Omental fat pad (tissue), 4 donors: Measurements from ENCODE around the gene ARHGAP33. TPM values are rescaled to one million over a fixed set of nuclear protein-coding genes. Genes with fewer than 3 reads are reported as not detected.

Experiments
- ATAC-seq: fragments of 150-250 bp; one replicate; pipeline ENCODE4 v1.9.1; 2016; ENCODE audit warnings: mild to moderate bottlenecking, moderate library complexity; ENCODE audit not compliant: low FRiP score
- DNase-seq: peaks from one replicate; pipeline ENCODE4 v3.0.0-alpha.2; 2019; ENCODE audit warnings: low spot score
- CTCF ChIP-seq, 3 donors: fragments of 450-650 bp; IDR thresholded peaks; one replicate each; pipeline ENCODE4 v1.5.1; 2016 to 2017; ENCODE audit warnings: antibody characterized with exemption in 3 of 3, mild to moderate bottlenecking in 3 of 3, moderate library complexity in 2 of 3
- total RNA-seq, 4 donors: library from RNA; depleted of rRNA; stranded (reverse); fragments of >200 nt; gene quantifications; one replicate each; pipeline ENCODE4 v1.1.0, GENCODE V29; 2016

The ARHGAP33 gene
- total RNA-seq, 4 donors from 2014 or later = 0.84 to 9.1 (median 2.5) TPM

- DNase-seq (no peak), ATAC-seq (peak; percentile 24)
- TF ChIP-seq CTCF (IDR thresholded peaks at IDR 0.05) = no peak
Observed at GRCh38 chr19:35796645-35797542, 21.5 kb downstream of the ARHGAP33 start.

- TF ChIP-seq CTCF (IDR thresholded peaks at IDR 0.05) = no peak
- DNase-seq = no peak
- peak; percentile 39 for ATAC-seq
Observed at GRCh38 chr19:35797663-35798062, 22.3 kb downstream of the ARHGAP33 start.

- no peak for TF ChIP-seq CTCF (IDR thresholded peaks at IDR 0.05)
- ATAC-seq = no peak
- DNase-seq = no peak
Observed at GRCh38 chr19:35801828-35802227, 26.5 kb downstream of the ARHGAP33 start.

GRCh38 chr19:35805526-35806102 is 30.2 kb downstream of the ARHGAP33 start:
- TF ChIP-seq CTCF (IDR thresholded peaks at IDR 0.05) = no peak
- ATAC-seq (no peak), DNase-seq (no peak)

- no peak for TF ChIP-seq CTCF (IDR thresholded peaks at IDR 0.05)
- no peak for DNase-seq
- no peak for ATAC-seq
Observed at GRCh38 chr19:35806597-35806996, 31.2 kb downstream of the ARHGAP33 start.

GRCh38 chr19:35807633-35808032 is 32.3 kb downstream of the ARHGAP33 start:
- no peak for DNase-seq
- no peak for TF ChIP-seq CTCF (IDR thresholded peaks at IDR 0.05)
- no peak for ATAC-seq
